ENCODE data around the gene ANKRD36C. TPM values are rescaled to one million over a fixed set of nuclear protein-coding genes. Genes with fewer than 3 reads are reported as not detected.
"Not testable (repeated sequence)": the region's sequence is repeated elsewhere in the genome, so short reads cannot be mapped to it uniquely, and the experiment has no call there.

The ANKRD36C gene
- total RNA-seq = 100 to 1,000 TPM in 1 of 2 donors, 10 to 100 TPM in 1; 44.4 to 136 TPM

GRCh38 chr2:95991351-95992094 is at the start of gene ANKRD36C:
ANKRD36C (minus strand) TSS chr2:95991824; CDS start chr2:95991708, 116 bp downstream.
- H3K4me1 Mint-ChIP-seq (ENCODE audit: low read depth in 2 of 2); DNase-seq (ENCODE audit: low spot score); H3K36me3 Mint-ChIP-seq; H3K9me3 Mint-ChIP-seq: not testable (repeated sequence)
- peaks cover 11 to 23% of the 10 kb centered on the region in 2 donors for H3K27me3 Mint-ChIP-seq
- peak; percentile 97 to 98 for ATAC-seq
- H3K4me3 Mint-ChIP-seq = peak within 1 kb of the TSS; percentile 98
- H3K27ac Mint-ChIP-seq = peak within 1 kb of the TSS; percentile 95 to 96

GRCh38 chr2:96035554-96035953 is 43.9 kb upstream of the ANKRD36C start:
- not testable (repeated sequence) for H3K9me3 Mint-ChIP-seq; H3K27ac Mint-ChIP-seq; ATAC-seq; H3K4me3 Mint-ChIP-seq; DNase-seq (ENCODE audit: low spot score); H3K27me3 Mint-ChIP-seq; H3K36me3 Mint-ChIP-seq; H3K4me1 Mint-ChIP-seq (ENCODE audit: low read depth in 2 of 2)

- not testable (repeated sequence) for H3K27ac Mint-ChIP-seq; H3K36me3 Mint-ChIP-seq; H3K4me1 Mint-ChIP-seq (ENCODE audit: low read depth in 2 of 2); H3K4me3 Mint-ChIP-seq; H3K9me3 Mint-ChIP-seq; H3K27me3 Mint-ChIP-seq; DNase-seq (ENCODE audit: low spot score)
- peak in 1 of 2 donors; percentile 46 for ATAC-seq
Measured at GRCh38 chr2:96034792-96035191, 43.2 kb upstream of the ANKRD36C start, which contains the start of gene GPAT2. GPAT2 (minus strand) TSS chr2:96034916; CDS start chr2:96032359, 2,557 bp downstream.

- H3K4me1 Mint-ChIP-seq (ENCODE audit: low read depth in 2 of 2); H3K9me3 Mint-ChIP-seq; H3K36me3 Mint-ChIP-seq; H3K27ac Mint-ChIP-seq; ATAC-seq; H3K4me3 Mint-ChIP-seq; H3K27me3 Mint-ChIP-seq; DNase-seq (ENCODE audit: low spot score): not testable (repeated sequence)
Measured at GRCh38 chr2:96033997-96034396, 42.4 kb upstream of the ANKRD36C start.

GRCh38 chr2:96027725-96028325 is 36.2 kb upstream of the ANKRD36C start:
- not testable (repeated sequence) for ATAC-seq; H3K27ac Mint-ChIP-seq; H3K36me3 Mint-ChIP-seq; H3K9me3 Mint-ChIP-seq; H3K27me3 Mint-ChIP-seq; DNase-seq (ENCODE audit: low spot score); H3K4me3 Mint-ChIP-seq; H3K4me1 Mint-ChIP-seq (ENCODE audit: low read depth in 2 of 2)

GRCh38 chr2:96025755-96026154 is 34.1 kb upstream of the ANKRD36C start:
- not testable (repeated sequence) for H3K4me1 Mint-ChIP-seq (ENCODE audit: low read depth in 2 of 2); H3K27me3 Mint-ChIP-seq; ATAC-seq; H3K9me3 Mint-ChIP-seq; H3K27ac Mint-ChIP-seq; H3K36me3 Mint-ChIP-seq; H3K4me3 Mint-ChIP-seq; DNase-seq (ENCODE audit: low spot score)

GRCh38 chr2:96025194-96025492 is 33.5 kb upstream of the ANKRD36C start:
- Mint-ChIP-seq H3K36me3 (no peaks in the 10 kb centered on the region), H3K27me3 (no peaks in the 10 kb centered on the region), H3K4me3 (no peak overlapping the region), H3K27ac (no peak overlapping the region), H3K9me3 (no peaks in the 10 kb centered on the region), H3K4me1 (ENCODE audit: low read depth in 2 of 2) (peaks cover 0 to 3% of the 10 kb centered on the region in 2 donors)
- ATAC-seq (no peak), DNase-seq (ENCODE audit: low spot score) (no peak)

GRCh38 chr2:96024336-96025193 is 32.9 kb upstream of the ANKRD36C start:
- peaks cover 0 to 3% of the 10 kb centered on the region in 2 donors for H3K4me1 Mint-ChIP-seq (ENCODE audit: low read depth in 2 of 2)
- no peaks in the 10 kb centered on the region for H3K9me3 Mint-ChIP-seq
- H3K36me3 Mint-ChIP-seq = no peaks in the 10 kb centered on the region
- DNase-seq (ENCODE audit: low spot score) = no peak
- H3K4me3 Mint-ChIP-seq = no peak overlapping the region
- H3K27ac Mint-ChIP-seq = no peak overlapping the region
- ATAC-seq = no peak
- no peaks in the 10 kb centered on the region for H3K27me3 Mint-ChIP-seq

- not testable (repeated sequence) for DNase-seq (ENCODE audit: low spot score); H3K4me3 Mint-ChIP-seq; H3K4me1 Mint-ChIP-seq (ENCODE audit: low read depth in 2 of 2); H3K36me3 Mint-ChIP-seq; ATAC-seq; H3K27ac Mint-ChIP-seq; H3K9me3 Mint-ChIP-seq; H3K27me3 Mint-ChIP-seq
Measured at GRCh38 chr2:96023701-96024100, 32.1 kb upstream of the ANKRD36C start.

GRCh38 chr2:96022701-96023447 is 31.2 kb upstream of the ANKRD36C start:
- peak; percentile 77 to 83 for ATAC-seq
- not testable (repeated sequence) for H3K4me3 Mint-ChIP-seq; H3K4me1 Mint-ChIP-seq (ENCODE audit: low read depth in 2 of 2); H3K9me3 Mint-ChIP-seq; H3K27me3 Mint-ChIP-seq; H3K27ac Mint-ChIP-seq; H3K36me3 Mint-ChIP-seq
- DNase-seq (ENCODE audit: low spot score) = peak; percentile 78

- H3K4me1 Mint-ChIP-seq (ENCODE audit: low read depth in 2 of 2); H3K27ac Mint-ChIP-seq; H3K9me3 Mint-ChIP-seq; H3K27me3 Mint-ChIP-seq; H3K4me3 Mint-ChIP-seq; H3K36me3 Mint-ChIP-seq; DNase-seq (ENCODE audit: low spot score); ATAC-seq: not testable (repeated sequence)
Measured at GRCh38 chr2:96022126-96022525, 30.5 kb upstream of the ANKRD36C start.

- ATAC-seq; DNase-seq (ENCODE audit: low spot score); H3K4me1 Mint-ChIP-seq (ENCODE audit: low read depth in 2 of 2); H3K4me3 Mint-ChIP-seq; H3K36me3 Mint-ChIP-seq; H3K9me3 Mint-ChIP-seq; H3K27ac Mint-ChIP-seq; H3K27me3 Mint-ChIP-seq: not testable (repeated sequence)
Measured at GRCh38 chr2:96021142-96021541, 29.5 kb upstream of the ANKRD36C start.

GRCh38 chr2:96019909-96020590 is 28.4 kb upstream of the ANKRD36C start:
- not testable (repeated sequence) for ATAC-seq; H3K9me3 Mint-ChIP-seq; H3K27me3 Mint-ChIP-seq; DNase-seq (ENCODE audit: low spot score); H3K4me3 Mint-ChIP-seq; H3K36me3 Mint-ChIP-seq; H3K27ac Mint-ChIP-seq; H3K4me1 Mint-ChIP-seq (ENCODE audit: low read depth in 2 of 2)

Data from natural killer cell treated with Interleukin-12 subunit alpha and Interleukin-12 subunit beta and Interleukin-15 and Interleukin-18, amount 100 ng/mL, for 72 hours (primary cell).